Neuron (in vitro differentiated cells): ENCODE measurements around the gene RAB11FIP3.
"Not testable (repeated sequence)": the region's sequence is repeated elsewhere in the genome, so short reads cannot be mapped to it uniquely, and the experiment has no call there.

Experiments
- H2AFZ ChIP-seq: one replicate; pipeline ENCODE4 v1.6.1; 2013; ENCODE audit warnings: low read depth, mild to moderate bottlenecking, inconsistent platforms, low read length, moderate library complexity
- H3K27me3 ChIP-seq: one replicate; pipeline ENCODE4 v1.6.1; 2013; ENCODE audit warnings: low read length; ENCODE audit not compliant: insufficient read depth
- H3K36me3 ChIP-seq: one replicate; pipeline ENCODE4 v1.6.1; 2013; ENCODE audit warnings: low read length; ENCODE audit not compliant: insufficient read depth
- H3K4me1 ChIP-seq: one replicate; pipeline ENCODE4 v1.6.1; 2013; ENCODE audit warnings: low read length; ENCODE audit not compliant: insufficient read depth
- H3K4me3 ChIP-seq: 2 replicates; pipeline ENCODE4 v1.5.1; 2013; ENCODE audit warnings: mild to moderate bottlenecking, low read length, moderate library complexity
- H3K9me3 ChIP-seq: one replicate; pipeline ENCODE4 v1.6.1; 2013; ENCODE audit warnings: low read length

RAB11FIP3 gene

GRCh38 chr16:450385-450784 is 24.9 kb downstream of the RAB11FIP3 start:
- H3K4me3 ChIP-seq: no peak overlapping the region
- H2AFZ ChIP-seq: no peak overlapping the region
- H3K9me3 ChIP-seq: no peaks in the 10 kb centered on the region
- peaks cover 3% of the 10 kb centered on the region for H3K36me3 ChIP-seq
- H3K4me1 ChIP-seq: peaks cover 4% of the 10 kb centered on the region
- H3K27me3 ChIP-seq: no peaks in the 10 kb centered on the region

DNA sequence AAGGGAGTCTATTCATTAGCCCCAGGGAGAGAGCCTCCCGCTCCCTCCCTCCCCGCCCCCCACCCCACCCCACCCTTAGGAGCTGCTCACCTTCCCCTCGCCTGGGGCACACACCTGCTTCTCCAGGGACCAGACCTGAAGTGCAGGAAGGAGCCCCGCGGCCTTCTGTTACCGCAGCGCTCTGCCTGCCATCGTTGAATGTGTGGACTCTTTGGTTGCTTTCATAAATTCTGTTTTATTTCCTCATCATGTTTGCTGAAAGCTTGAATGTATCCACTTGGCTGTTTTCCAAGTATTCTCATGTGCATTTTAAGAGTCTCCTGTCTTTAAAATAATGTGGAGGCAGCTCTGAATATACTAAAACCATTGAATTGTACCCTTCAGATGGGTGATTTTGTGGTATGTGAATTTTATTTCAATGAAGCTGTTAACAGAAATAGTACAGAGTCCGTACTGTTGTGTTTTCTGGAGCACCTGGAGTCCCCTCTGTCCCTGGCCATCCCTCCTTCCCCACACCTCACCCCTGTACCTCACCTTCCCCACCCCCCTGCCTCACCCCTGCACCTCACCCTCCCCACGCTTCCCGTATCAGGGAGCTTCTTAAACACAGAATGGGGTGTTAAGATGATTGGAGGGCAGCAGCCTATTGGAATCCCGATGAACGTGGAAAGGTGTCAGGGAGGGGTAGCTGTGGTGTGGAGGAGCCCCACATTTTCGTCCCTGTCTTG is 25.5 kb downstream of the RAB11FIP3 start:
- Histone ChIP-seq H3K36me3 (peaks cover 3% of the 10 kb centered on the region), H3K9me3 (no peaks in the 10 kb centered on the region), H3K4me3 (no peak overlapping the region), H3K4me1 (peaks cover 4% of the 10 kb centered on the region), H2AFZ (no peak overlapping the region), H3K27me3 (no peaks in the 10 kb centered on the region)

DNA sequence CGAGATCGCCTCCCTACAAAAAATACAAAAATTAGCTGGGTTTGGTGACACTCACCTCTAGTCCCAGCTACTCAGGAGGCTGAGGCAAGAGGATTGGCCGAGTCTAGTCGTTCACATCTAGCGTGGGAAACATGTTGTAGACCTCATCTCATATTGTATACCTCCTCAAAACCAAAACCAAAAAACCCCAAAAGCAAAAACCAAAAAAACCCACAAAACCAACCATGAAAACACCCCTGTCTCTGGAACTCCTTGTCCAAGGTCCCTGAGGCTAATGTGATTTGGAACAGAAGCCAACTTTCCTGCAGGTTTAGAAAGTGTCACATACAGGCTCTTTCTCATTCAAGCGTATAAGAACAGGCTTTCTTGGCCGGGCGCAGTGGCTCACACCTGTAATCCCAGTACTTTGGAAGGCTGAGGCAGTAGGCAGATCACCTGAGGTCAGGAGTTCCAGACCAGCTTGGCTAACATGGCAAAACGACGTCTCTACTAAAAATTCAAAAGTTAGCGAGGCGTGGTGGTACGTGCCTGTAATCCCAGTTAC is 29.0 kb downstream of the RAB11FIP3 start:
- H3K9me3 ChIP-seq: no peaks in the 10 kb centered on the region
- no peak overlapping the region for H2AFZ ChIP-seq
- peaks cover 5% of the 10 kb centered on the region for H3K36me3 ChIP-seq
- peaks cover 12% of the 10 kb centered on the region for H3K4me1 ChIP-seq
- no peaks in the 10 kb centered on the region for H3K27me3 ChIP-seq
- no peak overlapping the region for H3K4me3 ChIP-seq

DNA sequence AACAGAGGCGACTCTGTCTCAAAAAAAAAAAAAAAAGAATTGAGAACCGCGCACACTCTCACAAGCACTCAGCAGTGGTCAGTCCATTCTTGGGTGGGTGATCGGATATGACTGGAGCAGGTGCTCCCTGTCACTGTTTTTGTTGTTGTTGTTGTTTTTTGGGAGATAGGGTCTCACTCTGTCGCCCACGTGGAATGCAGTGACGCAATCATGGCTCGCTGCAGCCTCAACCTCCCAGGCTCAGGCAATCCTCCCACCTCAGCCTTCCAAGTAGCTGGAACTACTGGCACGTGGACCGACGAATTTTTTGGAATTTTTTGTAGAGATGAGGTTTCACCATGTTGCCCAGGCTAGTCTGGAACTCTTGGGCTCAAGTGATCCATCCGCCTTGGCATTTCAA is 30.0 kb downstream of the RAB11FIP3 start:
- Histone ChIP-seq H3K9me3 (no peaks in the 10 kb centered on the region), H3K4me3 (no peak overlapping the region), H3K27me3 (no peaks in the 10 kb centered on the region), H3K4me1 (peaks cover 8% of the 10 kb centered on the region), H3K36me3 (peaks cover 5% of the 10 kb centered on the region), H2AFZ (no peak overlapping the region)

DNA sequence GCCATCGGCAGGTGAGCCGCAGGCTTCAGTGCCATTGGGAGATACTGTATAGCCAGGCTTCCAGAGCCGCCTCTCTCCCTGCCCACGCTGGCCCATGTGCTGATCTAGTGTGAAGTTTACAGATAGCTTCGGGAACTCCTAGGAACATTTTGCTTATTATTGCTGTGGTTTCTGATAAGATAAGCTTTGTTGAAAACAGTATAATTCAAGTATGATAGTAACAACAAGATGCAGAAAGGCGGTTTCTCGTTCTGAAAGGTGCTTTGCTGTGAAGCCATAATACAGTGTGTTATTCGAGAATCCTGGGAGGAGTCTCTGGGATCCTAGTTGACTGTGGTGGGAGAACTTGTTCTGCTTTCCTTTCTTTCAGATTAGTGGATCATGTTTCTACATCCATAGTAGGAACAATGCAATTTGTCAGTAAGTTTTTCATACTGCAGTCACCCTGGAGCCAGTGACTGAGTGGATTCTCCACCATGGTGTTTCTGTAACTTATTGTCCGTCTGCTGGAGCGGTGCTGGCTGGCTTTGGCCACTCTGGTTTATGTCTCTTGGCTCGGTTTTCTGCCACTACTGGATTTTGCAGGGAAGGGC is 31.5 kb downstream of the RAB11FIP3 start:
- peaks cover 8% of the 10 kb centered on the region for H3K4me1 ChIP-seq
- no peaks in the 10 kb centered on the region for H3K27me3 ChIP-seq
- H2AFZ ChIP-seq: no peak overlapping the region
- H3K9me3 ChIP-seq: no peaks in the 10 kb centered on the region
- H3K36me3 ChIP-seq: peaks cover 16% of the 10 kb centered on the region
- no peak overlapping the region for H3K4me3 ChIP-seq

DNA sequence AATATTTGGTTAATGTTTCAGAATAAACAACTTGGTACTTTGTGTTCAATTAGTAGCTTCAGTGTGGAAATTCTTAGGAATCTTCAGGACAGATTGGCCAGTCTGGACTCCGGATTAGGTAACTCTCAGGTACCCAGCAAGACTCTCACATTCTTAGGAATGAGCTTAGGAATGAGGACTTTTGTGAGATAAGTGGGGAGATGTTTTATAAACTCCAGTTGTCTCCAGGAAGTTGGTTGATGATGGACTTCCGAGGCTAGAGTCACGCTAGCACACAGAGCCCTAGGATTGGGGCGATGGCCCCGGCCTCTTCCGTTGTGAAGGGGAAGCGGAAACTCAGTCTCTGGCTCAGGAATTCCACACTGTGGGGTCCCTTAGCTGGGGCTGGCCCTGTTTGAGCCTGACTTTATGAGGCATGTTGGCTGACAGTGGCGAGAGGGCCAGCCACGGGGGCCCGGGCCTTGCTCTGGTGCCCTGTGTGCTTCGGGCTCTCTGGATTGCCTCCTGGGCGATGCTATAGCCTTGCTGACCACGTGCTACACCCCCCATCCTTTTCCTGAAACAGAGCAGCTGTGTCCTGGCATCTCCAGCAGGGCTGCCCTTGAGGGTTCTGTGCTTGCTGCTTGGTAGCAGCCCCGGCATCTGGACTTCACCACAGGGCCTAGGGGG is 32.4 kb downstream of the RAB11FIP3 start:
- Histone ChIP-seq H2AFZ (no peak overlapping the region), H3K36me3 (peaks cover 24% of the 10 kb centered on the region), H3K27me3 (no peaks in the 10 kb centered on the region), H3K4me3 (no peak overlapping the region), H3K9me3 (no peaks in the 10 kb centered on the region), H3K4me1 (peaks cover 8% of the 10 kb centered on the region)

DNA sequence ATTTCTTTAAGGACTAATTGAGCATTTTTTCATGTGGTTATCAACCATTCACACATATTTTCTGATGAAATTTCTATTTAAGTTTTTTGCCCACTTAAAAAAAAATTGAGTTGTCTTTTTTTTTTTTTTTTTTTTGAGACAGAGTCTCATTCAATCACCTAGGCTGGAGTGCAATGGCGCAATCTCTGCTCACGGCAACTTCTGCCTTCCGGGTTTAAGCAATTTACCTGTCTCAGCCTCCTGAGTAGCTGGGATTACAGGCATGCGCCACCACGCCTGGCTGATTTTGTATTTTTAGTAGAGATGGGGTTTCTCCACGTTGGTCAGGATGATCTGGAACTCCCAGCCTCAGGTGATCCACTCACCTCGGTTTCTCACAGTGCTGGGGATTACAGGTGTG is 34.3 kb downstream of the RAB11FIP3 start:
- no peak overlapping the region for H2AFZ ChIP-seq
- H3K4me1 ChIP-seq: peaks cover 8% of the 10 kb centered on the region
- H3K36me3 ChIP-seq: peaks cover 36% of the 10 kb centered on the region
- no peaks in the 10 kb centered on the region for H3K27me3 ChIP-seq
- H3K4me3 ChIP-seq: no peak overlapping the region
- no peaks in the 10 kb centered on the region for H3K9me3 ChIP-seq

DNA sequence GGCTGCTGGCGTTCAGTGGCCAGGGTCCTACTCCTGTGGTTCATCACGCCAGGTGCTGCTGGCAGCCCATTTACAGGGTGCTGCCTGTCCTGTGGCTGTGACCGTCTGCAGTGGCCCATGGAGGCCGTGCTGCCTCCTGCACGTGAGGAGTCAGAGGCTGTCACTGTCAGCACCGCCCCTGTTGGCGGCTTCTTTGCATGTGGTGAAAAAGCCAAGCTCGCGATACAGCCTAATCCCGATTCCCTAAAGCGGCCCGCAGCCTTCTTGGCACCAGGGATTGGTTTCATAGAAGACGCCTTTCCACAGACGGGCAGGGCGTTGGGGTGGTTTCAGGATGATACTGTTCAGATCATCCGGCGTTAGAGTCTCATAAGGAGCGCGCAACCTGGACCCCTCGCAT is 35.3 kb downstream of the RAB11FIP3 start:
- H3K4me3 ChIP-seq: no peak overlapping the region
- no peak overlapping the region for H2AFZ ChIP-seq
- H3K27me3 ChIP-seq: no peaks in the 10 kb centered on the region
- no peaks in the 10 kb centered on the region for H3K9me3 ChIP-seq
- peaks cover 43% of the 10 kb centered on the region for H3K36me3 ChIP-seq
- H3K4me1 ChIP-seq: peaks cover 8% of the 10 kb centered on the region

DNA sequence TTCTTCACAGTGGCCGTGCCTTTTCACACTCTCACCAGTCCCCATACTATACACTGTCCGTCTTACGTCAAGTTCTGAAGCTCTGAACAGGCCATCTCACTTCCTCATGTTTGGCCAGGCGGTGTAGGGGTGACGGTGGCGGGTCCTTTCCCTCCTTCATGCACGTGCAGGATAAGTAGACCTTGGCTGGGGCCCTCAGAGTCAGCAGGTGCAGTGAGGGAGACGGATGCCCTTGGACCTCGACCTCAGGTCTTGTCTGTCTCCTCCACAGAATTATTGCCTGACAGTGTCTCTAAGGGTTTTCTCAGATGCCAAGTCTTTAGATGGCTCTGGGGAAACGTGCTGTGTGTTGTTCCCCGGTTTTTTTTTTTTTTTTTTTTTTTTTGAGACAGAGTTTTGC is 37.6 kb downstream of the RAB11FIP3 start:
- Histone ChIP-seq H3K4me1 (peaks cover 4% of the 10 kb centered on the region), H3K36me3 (peaks cover 43% of the 10 kb centered on the region), H3K9me3 (no peaks in the 10 kb centered on the region), H3K4me3 (no peak overlapping the region), H2AFZ (no peak overlapping the region), H3K27me3 (no peaks in the 10 kb centered on the region)

GRCh38 chr16:466651-467050 is 41.2 kb downstream of the RAB11FIP3 start:
- Histone ChIP-seq H3K27me3 (no peaks in the 10 kb centered on the region), H3K36me3 (peaks cover 32% of the 10 kb centered on the region), H3K4me3 (no peak overlapping the region), H2AFZ (no peak overlapping the region), H3K9me3 (no peaks in the 10 kb centered on the region), H3K4me1 (peaks cover 20% of the 10 kb centered on the region)

DNA sequence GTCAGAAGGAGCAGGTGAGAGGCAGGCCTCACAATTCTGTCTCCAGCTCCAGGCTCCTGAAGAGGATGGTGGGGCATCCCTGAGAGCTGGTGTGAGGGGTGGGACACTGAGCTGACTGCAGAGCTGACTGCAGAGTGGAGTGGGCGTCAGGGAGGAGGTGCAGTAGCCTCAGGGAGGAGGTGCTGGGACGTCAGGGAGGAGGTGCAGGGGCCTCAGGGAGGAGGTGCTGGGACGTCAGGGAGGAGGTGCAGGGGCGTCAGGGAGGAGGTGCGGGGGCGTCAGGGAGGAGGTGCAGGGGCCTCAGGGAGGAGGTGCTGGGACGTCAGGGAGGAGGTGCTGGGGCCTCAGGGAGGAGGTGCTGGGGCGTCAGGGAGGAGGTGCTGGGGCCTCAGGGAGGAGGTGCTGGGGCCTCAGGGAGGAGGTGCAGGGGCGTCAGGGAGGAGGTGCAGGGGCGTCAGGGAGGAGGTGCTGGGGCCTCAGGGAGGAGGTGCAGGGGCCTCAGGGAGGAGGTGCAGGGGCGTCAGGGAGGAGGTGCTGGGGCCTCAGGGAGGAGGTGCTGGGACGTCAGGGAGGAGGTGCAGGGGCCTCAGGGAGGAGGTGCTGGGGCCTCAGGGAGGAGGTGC is 41.9 kb downstream of the RAB11FIP3 start:
- not testable (repeated sequence) for H3K27me3 ChIP-seq, H3K9me3 ChIP-seq, H3K4me3 ChIP-seq, H2AFZ ChIP-seq
- peaks cover 27% of the 10 kb centered on the region for H3K4me1 ChIP-seq
- H3K36me3 ChIP-seq: peaks cover 31% of the 10 kb centered on the region

- Histone ChIP-seq H3K9me3 (no peaks in the 10 kb centered on the region), H2AFZ (no peak overlapping the region), H3K27me3 (no peaks in the 10 kb centered on the region), H3K4me3 (no peak overlapping the region), H3K36me3 (peaks cover 30% of the 10 kb centered on the region), H3K4me1 (peaks cover 31% of the 10 kb centered on the region)
Observed at GRCh38 chr16:468068-468821, 42.8 kb downstream of the RAB11FIP3 start.
